Hepatocyte (in vitro differentiated cells): ENCODE data around the gene BPIFA2.

Experiments used
- EZH2phosphoT487 ChIP-seq: fragments of 200-600 bp; sonication (generic); IDR thresholded peaks from one replicate; pipeline ENCODE4 v1.6.1; 2018; ENCODE audit warnings: antibody characterized with exemption, mild to moderate bottlenecking, low read depth, moderate library complexity; ENCODE audit not compliant: unreplicated experiment, severe bottlenecking
- TF ChIP-seq, protein P1 (sequence below): fragments of 200-600 bp; sonication (generic); IDR thresholded peaks from 2 replicates; pipeline ENCODE4 v1.5.1; 2016; ENCODE audit warnings: antibody characterized with exemption, mild to moderate bottlenecking; ENCODE audit not compliant: poor library complexity

DNA sequence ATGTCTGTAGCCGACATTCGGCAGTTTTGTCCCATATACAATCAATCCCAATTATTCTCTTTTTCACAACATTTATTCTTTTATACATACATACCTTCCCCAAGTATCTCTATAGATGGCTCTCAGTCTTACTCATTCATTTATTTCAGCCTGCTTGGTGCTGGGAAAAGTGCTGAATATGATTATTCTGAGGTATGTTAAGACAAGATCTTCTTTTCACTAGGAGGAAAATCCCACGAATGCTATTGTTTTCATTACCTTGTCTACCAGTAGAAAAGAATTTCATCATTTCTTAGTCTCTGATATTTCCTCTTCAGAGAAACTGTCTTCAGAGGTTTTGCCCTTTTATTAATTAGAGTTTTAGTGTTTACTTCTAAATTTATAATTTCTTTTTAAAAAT is 35.5 kb downstream of the BPIFA2 start:
- TF ChIP-seq, protein P1, sequence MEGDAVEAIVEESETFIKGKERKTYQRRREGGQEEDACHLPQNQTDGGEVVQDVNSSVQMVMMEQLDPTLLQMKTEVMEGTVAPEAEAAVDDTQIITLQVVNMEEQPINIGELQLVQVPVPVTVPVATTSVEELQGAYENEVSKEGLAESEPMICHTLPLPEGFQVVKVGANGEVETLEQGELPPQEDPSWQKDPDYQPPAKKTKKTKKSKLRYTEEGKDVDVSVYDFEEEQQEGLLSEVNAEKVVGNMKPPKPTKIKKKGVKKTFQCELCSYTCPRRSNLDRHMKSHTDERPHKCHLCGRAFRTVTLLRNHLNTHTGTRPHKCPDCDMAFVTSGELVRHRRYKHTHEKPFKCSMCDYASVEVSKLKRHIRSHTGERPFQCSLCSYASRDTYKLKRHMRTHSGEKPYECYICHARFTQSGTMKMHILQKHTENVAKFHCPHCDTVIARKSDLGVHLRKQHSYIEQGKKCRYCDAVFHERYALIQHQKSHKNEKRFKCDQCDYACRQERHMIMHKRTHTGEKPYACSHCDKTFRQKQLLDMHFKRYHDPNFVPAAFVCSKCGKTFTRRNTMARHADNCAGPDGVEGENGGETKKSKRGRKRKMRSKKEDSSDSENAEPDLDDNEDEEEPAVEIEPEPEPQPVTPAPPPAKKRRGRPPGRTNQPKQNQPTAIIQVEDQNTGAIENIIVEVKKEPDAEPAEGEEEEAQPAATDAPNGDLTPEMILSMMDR, result no peak
- TF ChIP-seq EZH2phosphoT487, result no peak
